ENCODE results near the gene HYPK.

DNA sequence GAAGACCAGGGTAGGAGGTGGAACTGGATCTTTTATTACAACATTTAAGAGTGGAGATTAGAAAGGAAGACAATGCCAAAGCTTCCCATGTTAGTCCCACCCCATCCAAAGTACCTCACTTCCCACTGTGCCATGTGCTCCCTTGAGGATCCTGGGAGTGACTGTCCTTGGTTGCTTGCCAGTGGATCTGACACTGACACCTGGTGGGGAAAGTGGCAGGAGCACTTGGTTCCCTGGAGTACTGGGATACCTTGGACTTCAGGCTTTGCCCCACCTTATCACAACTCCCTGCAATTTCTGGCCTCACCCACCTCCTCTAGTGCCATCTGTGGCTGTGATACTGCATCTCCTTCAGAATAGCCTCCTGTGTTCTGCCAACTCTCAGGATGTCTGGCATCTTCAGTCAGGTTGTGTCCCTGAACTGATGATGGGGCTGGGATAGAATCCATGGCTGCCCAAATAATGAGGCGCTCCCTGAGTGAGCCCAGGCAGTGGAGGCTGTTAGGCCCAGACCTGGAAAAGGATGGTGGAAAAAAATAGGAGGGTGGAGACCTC, 24.9 kb upstream of the HYPK start:
- TF ChIP-seq POLR2A (IDR thresholded peaks at IDR 0.05) = no peak
- TF ChIP-seq CTCF (IDR thresholded peaks at IDR 0.05) = peak in 2 of 4 experiments; percentile 31 to 34

Data from gastroesophageal sphincter (tissue), 3 donors.